ENCODE data around the gene SH3GLB1.

- TF ChIP-seq EZH2 (IDR thresholded peaks at IDR 0.05; ENCODE audit: low read depth) (no peak), CTCF (conservative IDR thresholded peaks at IDR 0.05) (no peak)
These were observed 27.0 kb downstream of the SH3GLB1 start for GRCh38 chr1:86731416-86731815.

Measured in PC-9 (cell line).